RWPE1 (cell line): ENCODE measurements around the gene XK.

Experiments used
- CTCF ChIA-PET: fragments of 350-600 bp; sonication (Branson Sonifier 250); formaldehyde crosslinking; extraction: SDS; loops from one replicate; lab custom pipeline; 2021; lab: Yijun Ruan, JAX
- POLR2A ChIA-PET: fragments of 400-600 bp; formaldehyde crosslinking; extraction: SDS; loops from one replicate; lab custom pipeline; 2020; ENCODE audit warnings: antibody characterized with exemption; ENCODE audit not compliant: low non-redundant PET; lab: Yijun Ruan, JAX
- DNase-seq: peaks from one replicate; pipeline ENCODE4 v3.0.0; 2012; ENCODE audit warnings: low spot score
- H3K27ac ChIP-seq: fragments of 450-650 bp; 2 replicates; pipeline ENCODE4 v1.5.1; 2017
- TF ChIP-seq, protein P1 (sequence below): fragments of 450-650 bp; conservative IDR thresholded peaks from 2 replicates; pipeline ENCODE4 v1.5.1; 2017; ENCODE audit warnings: low read depth, mild to moderate bottlenecking

Gene XK

DNA sequence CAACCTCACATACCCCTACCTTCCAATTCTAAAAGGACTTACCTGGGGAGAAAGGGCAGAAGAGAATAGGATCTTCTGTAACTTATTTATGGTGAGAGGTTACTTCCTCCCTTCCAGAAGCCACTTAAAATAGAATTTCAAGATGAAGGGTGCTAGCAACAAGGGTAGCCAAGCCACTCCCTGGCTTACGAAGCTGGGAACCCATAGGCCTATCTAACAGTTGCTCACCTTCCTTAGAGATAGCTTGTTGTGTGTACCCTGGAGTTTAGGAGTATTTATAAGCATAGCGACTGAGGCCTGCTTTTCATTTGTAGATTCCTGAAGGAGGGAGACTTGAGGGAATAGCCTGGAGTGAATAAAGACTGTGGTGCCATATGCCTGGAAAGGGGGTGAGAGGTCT lies 28.9 kb downstream of the XK start:
- POLR2A ChIA-PET: no interaction called here

GRCh38 chrX:37716602-37717001 lies 31.0 kb downstream of the XK start:
- ChIA-PET CTCF (no interaction called here), POLR2A (no interaction called here)
- H3K27ac ChIP-seq: no peak overlapping the region
- no peak for DNase-seq
- TF ChIP-seq, protein P1, sequence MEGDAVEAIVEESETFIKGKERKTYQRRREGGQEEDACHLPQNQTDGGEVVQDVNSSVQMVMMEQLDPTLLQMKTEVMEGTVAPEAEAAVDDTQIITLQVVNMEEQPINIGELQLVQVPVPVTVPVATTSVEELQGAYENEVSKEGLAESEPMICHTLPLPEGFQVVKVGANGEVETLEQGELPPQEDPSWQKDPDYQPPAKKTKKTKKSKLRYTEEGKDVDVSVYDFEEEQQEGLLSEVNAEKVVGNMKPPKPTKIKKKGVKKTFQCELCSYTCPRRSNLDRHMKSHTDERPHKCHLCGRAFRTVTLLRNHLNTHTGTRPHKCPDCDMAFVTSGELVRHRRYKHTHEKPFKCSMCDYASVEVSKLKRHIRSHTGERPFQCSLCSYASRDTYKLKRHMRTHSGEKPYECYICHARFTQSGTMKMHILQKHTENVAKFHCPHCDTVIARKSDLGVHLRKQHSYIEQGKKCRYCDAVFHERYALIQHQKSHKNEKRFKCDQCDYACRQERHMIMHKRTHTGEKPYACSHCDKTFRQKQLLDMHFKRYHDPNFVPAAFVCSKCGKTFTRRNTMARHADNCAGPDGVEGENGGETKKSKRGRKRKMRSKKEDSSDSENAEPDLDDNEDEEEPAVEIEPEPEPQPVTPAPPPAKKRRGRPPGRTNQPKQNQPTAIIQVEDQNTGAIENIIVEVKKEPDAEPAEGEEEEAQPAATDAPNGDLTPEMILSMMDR: no peak

More for the DNA sequence above, 28.9 kb downstream of the XK start:
- TF ChIP-seq, protein P1: no peak
- no peak overlapping the region for H3K27ac ChIP-seq
- CTCF ChIA-PET: no interaction called here
- no peak for DNase-seq

GRCh38 chrX:37717708-37718107 lies 32.1 kb downstream of the XK start:
- ChIA-PET CTCF (interaction anchor here (0.5 kb wide), 1 partner anchor 64 kb away, joined by 4 read pairs; no protein-coding TSS in a partner anchor), POLR2A (no interaction called here)
- DNase-seq: no peak
- TF ChIP-seq, protein P1: no peak
- H3K27ac ChIP-seq: no peak overlapping the region

DNA sequence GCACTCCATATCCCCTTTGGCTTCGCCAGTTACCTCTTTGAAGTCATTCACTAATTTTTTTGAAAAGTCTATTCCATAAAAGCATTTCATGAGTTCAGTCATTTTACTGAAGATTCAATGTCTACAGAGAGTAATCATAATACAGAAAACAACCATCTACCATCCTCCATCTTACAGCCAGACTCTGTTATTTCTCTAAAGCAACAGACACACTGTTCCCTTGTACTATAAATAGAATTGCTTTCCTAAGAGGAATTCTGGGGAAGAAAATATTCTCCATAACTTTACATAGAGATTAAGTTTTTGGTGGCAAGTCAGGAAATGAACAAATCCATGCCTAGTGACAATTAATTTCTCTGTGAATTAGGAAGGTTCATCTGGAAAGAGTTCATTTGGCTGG lies 37.0 kb downstream of the XK start:
- ChIA-PET POLR2A (no interaction called here), CTCF (no interaction called here)
- TF ChIP-seq, protein P1: no peak
- no peak for DNase-seq
- H3K27ac ChIP-seq: no peak overlapping the region

DNA sequence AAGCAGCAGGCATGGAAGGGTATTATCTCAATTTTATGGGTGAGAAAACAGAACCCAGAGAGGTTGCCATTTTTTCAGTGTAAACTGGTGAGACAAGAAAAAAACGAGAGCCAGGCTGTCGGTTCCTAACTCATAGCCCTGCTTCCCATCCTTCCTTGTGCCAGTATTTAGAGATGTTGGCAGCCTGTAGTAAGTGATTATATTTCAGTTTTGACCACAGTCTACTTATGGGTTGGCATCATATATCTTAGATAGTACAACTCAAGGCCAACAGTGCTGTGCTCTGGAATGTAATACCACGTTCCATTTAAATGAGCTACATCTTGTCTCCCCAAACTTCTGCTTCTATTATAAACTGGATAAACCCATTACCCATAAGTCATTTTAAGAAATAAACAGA lies 40.8 kb downstream of the XK start:
- TF ChIP-seq, protein P1: no peak
- POLR2A ChIA-PET: no interaction called here
- H3K27ac ChIP-seq: no peak overlapping the region
- CTCF ChIA-PET: no interaction called here
- no peak for DNase-seq

DNA sequence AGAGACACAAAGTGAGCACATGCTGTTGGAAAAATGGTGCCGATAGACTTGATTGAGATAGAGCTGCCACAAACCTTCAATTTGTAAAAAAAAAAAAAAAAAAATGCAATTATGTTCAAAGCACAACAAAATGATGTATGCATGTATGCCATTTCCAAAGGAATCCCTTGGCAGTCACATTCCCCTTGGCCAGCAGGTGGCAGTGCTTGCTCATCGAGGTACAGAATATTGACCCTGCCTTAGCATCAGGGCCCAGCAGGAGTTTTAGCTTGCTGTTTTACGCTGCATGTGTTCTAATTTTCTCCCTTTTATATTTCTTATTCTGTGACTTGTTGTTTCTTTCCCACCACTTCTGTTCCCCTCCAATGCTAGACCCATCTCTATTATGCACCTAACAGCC lies 59.8 kb downstream of the XK start:
- DNase-seq: peak; percentile 46
- no peak overlapping the region for H3K27ac ChIP-seq
- ChIA-PET CTCF (interaction anchor here (0.6 to 1.1 kb wide), 7 partner anchors 16 to 736 kb away, joined by 3 to 4 read pairs (median 3); no protein-coding TSS in a partner anchor), POLR2A (no interaction called here)
- TF ChIP-seq, protein P1: peak; percentile 61
